Measurements from ENCODE around the gene FAM161A. TPM values are rescaled to one million over a fixed set of nuclear protein-coding genes. Genes with fewer than 3 reads are reported as not detected.

FAM161A gene
- total RNA-seq, 1 experiment from 2014 or later, result 10.1 TPM

DNA sequence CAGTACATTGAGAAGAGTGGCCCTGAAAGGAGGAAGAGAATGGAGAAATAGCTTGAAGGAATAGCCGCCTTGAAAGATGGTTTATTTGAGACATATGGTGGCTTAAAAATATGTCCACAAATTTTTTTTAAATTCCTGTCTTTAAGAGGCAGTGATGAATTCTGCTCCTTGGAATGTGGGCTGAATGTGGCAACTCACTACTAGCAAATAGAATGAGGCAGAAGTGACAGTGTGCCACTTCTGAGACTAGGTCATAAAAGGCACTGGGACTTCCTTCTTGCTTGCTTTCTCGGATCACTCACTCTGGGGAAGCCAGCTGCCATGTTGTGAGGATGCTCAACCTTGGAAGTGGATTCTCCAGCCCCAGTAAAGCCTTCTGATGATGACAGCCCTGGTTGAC, 67.0 kb downstream of the FAM161A start:
- H3K4me3 ChIP-seq (ENCODE audit: low read depth in 2 of 2, low read length in 2 of 2), result no peak overlapping the region
- no TSS peak for BruUV-seq (replicated peaks)
- H3K4me1 ChIP-seq (ENCODE audit: control insufficient read depth, insufficient read depth, low read length), result no peaks in the 10 kb centered on the region
- H3K9me3 ChIP-seq (ENCODE audit: control insufficient read depth, insufficient read depth, low read depth, low read length), result no peaks in the 10 kb centered on the region
- H3K36me3 ChIP-seq (ENCODE audit: control insufficient read depth, insufficient read depth, low read length), result no peaks in the 10 kb centered on the region
- H3K27me3 ChIP-seq (ENCODE audit: control insufficient read depth, insufficient read depth, low read length), result no peaks in the 10 kb centered on the region; the same call in 1 of the 2 replicates
- in situ Hi-C loops (cut with HindIII; ENCODE audit: low pct_unique_long_range_greater_than_20kb, low sequenced_read_pairs), result no loop called here
- intact Hi-C loops (cut with micrococcal nuclease; ENCODE audit: unreplicated experiment), result no loop called here
- no peak for TF ChIP-seq TCF7L2 (IDR thresholded peaks at IDR 0.05; ENCODE audit: low read depth, low read length)
- TF ChIP-seq SIN3A (IDR thresholded peaks at IDR 0.05; ENCODE audit: borderline replicate concordance, insufficient read depth, low read depth, low read length), result no peak
- TF ChIP-seq, protein P1, sequence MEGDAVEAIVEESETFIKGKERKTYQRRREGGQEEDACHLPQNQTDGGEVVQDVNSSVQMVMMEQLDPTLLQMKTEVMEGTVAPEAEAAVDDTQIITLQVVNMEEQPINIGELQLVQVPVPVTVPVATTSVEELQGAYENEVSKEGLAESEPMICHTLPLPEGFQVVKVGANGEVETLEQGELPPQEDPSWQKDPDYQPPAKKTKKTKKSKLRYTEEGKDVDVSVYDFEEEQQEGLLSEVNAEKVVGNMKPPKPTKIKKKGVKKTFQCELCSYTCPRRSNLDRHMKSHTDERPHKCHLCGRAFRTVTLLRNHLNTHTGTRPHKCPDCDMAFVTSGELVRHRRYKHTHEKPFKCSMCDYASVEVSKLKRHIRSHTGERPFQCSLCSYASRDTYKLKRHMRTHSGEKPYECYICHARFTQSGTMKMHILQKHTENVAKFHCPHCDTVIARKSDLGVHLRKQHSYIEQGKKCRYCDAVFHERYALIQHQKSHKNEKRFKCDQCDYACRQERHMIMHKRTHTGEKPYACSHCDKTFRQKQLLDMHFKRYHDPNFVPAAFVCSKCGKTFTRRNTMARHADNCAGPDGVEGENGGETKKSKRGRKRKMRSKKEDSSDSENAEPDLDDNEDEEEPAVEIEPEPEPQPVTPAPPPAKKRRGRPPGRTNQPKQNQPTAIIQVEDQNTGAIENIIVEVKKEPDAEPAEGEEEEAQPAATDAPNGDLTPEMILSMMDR (IDR thresholded peaks at IDR 0.05), result no peak
- TF ChIP-seq, protein P2, sequence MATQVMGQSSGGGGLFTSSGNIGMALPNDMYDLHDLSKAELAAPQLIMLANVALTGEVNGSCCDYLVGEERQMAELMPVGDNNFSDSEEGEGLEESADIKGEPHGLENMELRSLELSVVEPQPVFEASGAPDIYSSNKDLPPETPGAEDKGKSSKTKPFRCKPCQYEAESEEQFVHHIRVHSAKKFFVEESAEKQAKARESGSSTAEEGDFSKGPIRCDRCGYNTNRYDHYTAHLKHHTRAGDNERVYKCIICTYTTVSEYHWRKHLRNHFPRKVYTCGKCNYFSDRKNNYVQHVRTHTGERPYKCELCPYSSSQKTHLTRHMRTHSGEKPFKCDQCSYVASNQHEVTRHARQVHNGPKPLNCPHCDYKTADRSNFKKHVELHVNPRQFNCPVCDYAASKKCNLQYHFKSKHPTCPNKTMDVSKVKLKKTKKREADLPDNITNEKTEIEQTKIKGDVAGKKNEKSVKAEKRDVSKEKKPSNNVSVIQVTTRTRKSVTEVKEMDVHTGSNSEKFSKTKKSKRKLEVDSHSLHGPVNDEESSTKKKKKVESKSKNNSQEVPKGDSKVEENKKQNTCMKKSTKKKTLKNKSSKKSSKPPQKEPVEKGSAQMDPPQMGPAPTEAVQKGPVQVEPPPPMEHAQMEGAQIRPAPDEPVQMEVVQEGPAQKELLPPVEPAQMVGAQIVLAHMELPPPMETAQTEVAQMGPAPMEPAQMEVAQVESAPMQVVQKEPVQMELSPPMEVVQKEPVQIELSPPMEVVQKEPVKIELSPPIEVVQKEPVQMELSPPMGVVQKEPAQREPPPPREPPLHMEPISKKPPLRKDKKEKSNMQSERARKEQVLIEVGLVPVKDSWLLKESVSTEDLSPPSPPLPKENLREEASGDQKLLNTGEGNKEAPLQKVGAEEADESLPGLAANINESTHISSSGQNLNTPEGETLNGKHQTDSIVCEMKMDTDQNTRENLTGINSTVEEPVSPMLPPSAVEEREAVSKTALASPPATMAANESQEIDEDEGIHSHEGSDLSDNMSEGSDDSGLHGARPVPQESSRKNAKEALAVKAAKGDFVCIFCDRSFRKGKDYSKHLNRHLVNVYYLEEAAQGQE (IDR thresholded peaks at IDR 0.05; ENCODE audit: insufficient read depth in 1 of 2, low read depth in 2 of 2, low read length in 1 of 2), result no peak
- no peak for TF ChIP-seq POLR2AphosphoS5 (IDR thresholded peaks at IDR 0.05; ENCODE audit: low read depth, low read length)
- ChIA-PET POLR2A (no interaction called here), CTCF (no interaction called here)
- no peak overlapping the region for H3K27ac ChIP-seq (ENCODE audit: low read length)
- DNase-seq (ENCODE audit: low read depth, low spot score), result no peak
- ATAC-seq, result no peak

DNA sequence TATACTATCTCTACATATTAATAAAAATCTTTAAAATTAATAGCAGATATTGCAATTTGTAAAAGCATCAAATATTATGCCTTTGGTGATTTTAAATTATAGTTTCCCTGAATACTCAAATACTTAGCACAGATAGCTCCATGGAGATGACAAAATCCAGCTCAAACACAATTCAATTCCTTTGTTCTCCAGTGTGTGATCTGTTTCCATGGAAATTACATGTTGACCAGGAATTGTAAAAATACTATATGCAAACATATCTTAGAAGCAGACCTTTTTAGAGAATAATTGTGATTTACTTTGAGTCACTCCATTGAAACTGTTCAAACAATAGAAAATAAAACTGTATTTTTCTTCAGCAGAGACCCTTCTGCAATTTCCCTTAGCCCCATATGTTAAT, 68.3 kb downstream of the FAM161A start:
- DNase-seq (ENCODE audit: low read depth, low spot score), result no peak
- Histone ChIP-seq H3K27ac (ENCODE audit: low read length) (no peak overlapping the region), H3K27me3 (ENCODE audit: control insufficient read depth, insufficient read depth, low read length) (no peaks in the 10 kb centered on the region; the same call in 1 of the 2 replicates), H3K9me3 (ENCODE audit: control insufficient read depth, insufficient read depth, low read depth, low read length) (no peaks in the 10 kb centered on the region), H3K4me1 (ENCODE audit: control insufficient read depth, insufficient read depth, low read length) (no peaks in the 10 kb centered on the region), H3K36me3 (ENCODE audit: control insufficient read depth, insufficient read depth, low read length) (no peaks in the 10 kb centered on the region), H3K4me3 (ENCODE audit: low read depth in 2 of 2, low read length in 2 of 2) (no peak overlapping the region)
- in situ Hi-C loops (cut with HindIII; ENCODE audit: low pct_unique_long_range_greater_than_20kb, low sequenced_read_pairs), result no loop called here
- ATAC-seq, result no peak
- ChIA-PET POLR2A (no interaction called here), CTCF (interaction anchor here (0.6 kb wide), 1 partner anchor 21 kb away, joined by 3 read pairs; no protein-coding TSS in a partner anchor)
- TF ChIP-seq POLR2AphosphoS5 (IDR thresholded peaks at IDR 0.05; ENCODE audit: low read depth, low read length) (no peak), TCF7L2 (IDR thresholded peaks at IDR 0.05; ENCODE audit: low read depth, low read length) (no peak), SIN3A (IDR thresholded peaks at IDR 0.05; ENCODE audit: borderline replicate concordance, insufficient read depth, low read depth, low read length) (no peak)
- TF ChIP-seq, protein P1 (IDR thresholded peaks at IDR 0.05), result no peak
- TF ChIP-seq, protein P2 (IDR thresholded peaks at IDR 0.05; ENCODE audit: insufficient read depth in 1 of 2, low read depth in 2 of 2, low read length in 1 of 2), result no peak
- BruUV-seq (replicated peaks), result no TSS peak
- intact Hi-C loops (cut with micrococcal nuclease; ENCODE audit: unreplicated experiment), result no loop called here
